H1 (cell line): ENCODE data around the gene PTP4A1. TPM values are rescaled to one million over a fixed set of nuclear protein-coding genes. Genes with fewer than 3 reads are reported as not detected.

Experiments
- BRCA1 ChIP-seq: IDR thresholded peaks from 2 replicates; pipeline ENCODE4 v1.6.1; 2012; ENCODE audit warnings: low read depth, low read length, improper control_type of control experiment
- CHD1 ChIP-seq: IDR thresholded peaks from 2 replicates; pipeline ENCODE4 v1.6.1; 2012; ENCODE audit warnings: low read depth, low read length, improper control_type of control experiment
- CHD7 ChIP-seq: fragments of 300-600 bp; sonication (generic); IDR thresholded peaks from 2 replicates; pipeline ENCODE4 v1.7.1; 2012; ENCODE audit warnings: low read length, moderate library complexity, mild to moderate bottlenecking, inconsistent platforms; ENCODE audit not compliant: insufficient replicate concordance
- HDAC2 ChIP-seq, 2 experiments: fragments of 300-600 bp in 1 of 2; sonication (generic) in 1 of 2; IDR thresholded peaks; 2 replicates each; pipeline ENCODE4 v1.6.1; 2011 to 2012; ENCODE audit warnings: low read depth in 2 of 2, low read length in 2 of 2, mild to moderate bottlenecking in 2 of 2, moderate library complexity in 2 of 2, borderline replicate concordance in 1 of 2, inconsistent platforms in 1 of 2
- RBBP5 ChIP-seq: IDR thresholded peaks from 2 replicates; pipeline ENCODE4 v1.7.1; 2012; ENCODE audit warnings: low read depth, mild to moderate bottlenecking, inconsistent platforms, low read length, moderate library complexity, borderline replicate concordance
- polyA plus RNA-seq, 7 experiments: library from polyadenylated mRNA; depleted of rRNA in 3 of 7; stranded (reverse) in 5 of 7; unstranded in 2 of 7; fragments of >200 nt in 5 of 7; fragments of 200-250 nt in 2 of 7; gene quantifications; 1 replicate in 5 of 7; 2 replicates in 1 of 7; 4 replicates in 1 of 7; pipeline versions ENCODE4 v1.2.1 to v1.2.3, GENCODE V29; 2011 to 2013; ENCODE audit warnings: missing spikeins in 2 of 7, mixed read lengths in 2 of 7
- total RNA-seq: library from RNA; stranded (reverse); fragmentation: NEBNext Ultra II Directional; extraction: Animal tissue kit (Norgen Biotek cat#: 25700); gene quantifications from 2 replicates; pipeline ENCODE4 v1.2.1, GENCODE V29; 2021
- TF ChIP-seq, protein P1 (sequence below): IDR thresholded peaks from 2 replicates; pipeline ENCODE4 v1.6.1; 2012; ENCODE audit warnings: low read length, inconsistent platforms

Gene PTP4A1
- total and polyA plus RNA-seq, 2 of the 8 experiments (the other 6 are each of a cell fraction or from before 2014, with no cell fraction given) = 21.1 to 76.3 TPM

DNA sequence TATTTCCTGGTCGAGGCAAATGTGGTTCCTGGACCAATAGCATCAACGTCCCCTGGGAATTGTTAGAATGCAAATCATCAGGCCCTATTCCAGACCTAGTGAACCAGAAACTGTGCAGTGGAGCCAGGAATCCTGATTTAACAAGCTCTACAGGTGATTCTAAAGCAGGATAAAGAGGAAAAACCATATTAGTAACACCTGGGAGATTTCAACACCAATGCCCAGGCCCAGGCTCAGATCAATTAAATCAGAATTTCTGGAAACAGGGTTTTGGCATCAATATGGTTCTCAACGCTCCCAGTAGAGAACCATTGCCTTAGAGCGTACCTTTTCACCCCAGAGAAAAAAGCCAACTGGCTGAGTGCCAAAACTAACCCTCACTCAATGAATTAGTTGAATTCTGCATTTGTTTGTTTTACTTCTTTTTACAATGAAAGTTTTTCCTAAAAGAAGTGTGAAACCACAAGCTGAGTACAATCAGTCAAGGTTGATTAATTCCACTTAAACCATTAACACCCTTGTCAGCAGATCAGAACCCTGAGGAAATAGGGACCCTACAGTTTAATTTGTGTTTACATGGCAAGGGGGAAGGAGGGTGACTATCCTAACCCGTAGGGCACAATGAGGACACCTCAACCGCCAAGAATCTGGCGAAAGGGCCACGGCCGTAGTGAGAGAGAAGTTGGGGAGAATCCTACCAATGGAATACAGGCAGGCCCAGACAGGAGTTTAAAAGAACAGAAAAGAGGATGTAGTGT, 34.9 kb upstream of the PTP4A1 start (continued):
- TF ChIP-seq CHD7 (no peak), CHD1 (no peak), BRCA1 (no peak), HDAC2 (IDR thresholded peaks at IDR 0.05; ENCODE audit: borderline replicate concordance in 1 of 2, low read depth in 2 of 2, low read length in 2 of 2) (no peak), RBBP5 (no peak)
- TF ChIP-seq, protein P1, sequence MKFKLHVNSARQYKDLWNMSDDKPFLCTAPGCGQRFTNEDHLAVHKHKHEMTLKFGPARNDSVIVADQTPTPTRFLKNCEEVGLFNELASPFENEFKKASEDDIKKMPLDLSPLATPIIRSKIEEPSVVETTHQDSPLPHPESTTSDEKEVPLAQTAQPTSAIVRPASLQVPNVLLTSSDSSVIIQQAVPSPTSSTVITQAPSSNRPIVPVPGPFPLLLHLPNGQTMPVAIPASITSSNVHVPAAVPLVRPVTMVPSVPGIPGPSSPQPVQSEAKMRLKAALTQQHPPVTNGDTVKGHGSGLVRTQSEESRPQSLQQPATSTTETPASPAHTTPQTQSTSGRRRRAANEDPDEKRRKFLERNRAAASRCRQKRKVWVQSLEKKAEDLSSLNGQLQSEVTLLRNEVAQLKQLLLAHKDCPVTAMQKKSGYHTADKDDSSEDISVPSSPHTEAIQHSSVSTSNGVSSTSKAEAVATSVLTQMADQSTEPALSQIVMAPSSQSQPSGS = no peak
